NCI-H69 (cell line): ENCODE data around the gene SELENOM.
"Not testable (repeated sequence)": the region's sequence is repeated elsewhere in the genome, so short reads cannot be mapped to it uniquely, and the experiment has no call there.

Source experiments
- DNase-seq: peaks from one replicate; lab custom pipeline; 2025; lab: John Stamatoyannopoulos, UW

SELENOM gene

GRCh38 chr22:31105282-31105929 is 2.0 kb downstream of the SELENOM start:
- DNase-seq = no peak

GRCh38 chr22:31104869-31105268 is 2.5 kb downstream of the SELENOM start:
- no peak for DNase-seq

- DNase-seq = no peak
These were observed 3.3 kb downstream of the SELENOM start for GRCh38 chr22:31103899-31104694.

- DNase-seq = no peak
These were observed 4.3 kb downstream of the SELENOM start for GRCh38 chr22:31103111-31103510.

- DNase-seq = no peak
These were observed 4.8 kb downstream of the SELENOM start for GRCh38 chr22:31102441-31103081.

- no peak for DNase-seq
These were observed 6.4 kb downstream of the SELENOM start for GRCh38 chr22:31100762-31101525.

GRCh38 chr22:31099841-31100761 is 7.3 kb downstream of the SELENOM start:
- DNase-seq = no peak

- DNase-seq = no peak
These were observed 8.0 kb downstream of the SELENOM start for GRCh38 chr22:31099386-31099785.

GRCh38 chr22:31098632-31099110 is 8.7 kb downstream of the SELENOM start:
- DNase-seq = no peak

- no peak for DNase-seq
These were observed 9.3 kb downstream of the SELENOM start for GRCh38 chr22:31097941-31098631.

GRCh38 chr22:31097539-31097938 is 9.8 kb downstream of the SELENOM start:
- not testable (repeated sequence) for DNase-seq

GRCh38 chr22:31096657-31097279 is 10.6 kb downstream of the SELENOM start:
- no peak for DNase-seq

- DNase-seq = no peak
These were observed 11.6 kb downstream of the SELENOM start for GRCh38 chr22:31095637-31096249.

GRCh38 chr22:31094741-31095140 is 12.6 kb downstream of the SELENOM start:
- DNase-seq = no peak

GRCh38 chr22:31094021-31094551 is 13.3 kb downstream of the SELENOM start:
- DNase-seq = no peak

GRCh38 chr22:31093086-31093850 is 14.1 kb downstream of the SELENOM start:
- DNase-seq = no peak

GRCh38 chr22:31092161-31092560 is 15.2 kb downstream of the SELENOM start:
- DNase-seq = no peak
